Fibroblast of lung (primary cell): ENCODE results near the gene PDSS2.

Experiments used
- EZH2 ChIP-seq: IDR thresholded peaks from 2 replicates; pipeline ENCODE4 v1.5.1; 2012; ENCODE audit warnings: low read length, control low read depth, mild to moderate bottlenecking; ENCODE audit errors: missing control alignments
- TF ChIP-seq, protein P1 (sequence below), 2 donors: IDR thresholded peaks in 1 of 2; conservative IDR thresholded peaks in 1 of 2; 1 replicate in 1 of 2; 2 replicates in 1 of 2; pipeline ENCODE4 v1.5.1; 2011 to 2012; ENCODE audit warnings: low read length in 2 of 2, control low read depth in 1 of 2, inconsistent platforms in 1 of 2, low read depth in 1 of 2, mild to moderate bottlenecking in 1 of 2

DNA sequence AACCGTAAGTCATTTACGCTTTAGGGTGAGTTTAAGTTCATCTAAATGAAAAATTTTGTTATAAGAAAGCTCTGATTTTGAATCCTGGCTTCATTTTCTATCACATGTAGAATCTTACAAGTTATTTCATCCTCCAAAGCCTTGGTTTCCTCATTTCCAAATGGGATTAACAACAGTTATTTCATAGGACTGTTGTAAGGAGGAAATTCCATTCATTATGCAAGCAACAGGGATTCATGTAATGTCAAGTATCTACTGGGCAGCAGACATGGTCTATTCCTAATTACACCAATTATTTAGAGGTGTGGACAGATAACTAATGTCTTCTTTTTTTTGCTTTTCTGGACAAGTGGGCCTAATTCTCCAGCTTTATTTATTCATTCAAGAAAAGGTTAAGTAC is 154.0 kb downstream of the PDSS2 start:
- TF ChIP-seq, protein P1, sequence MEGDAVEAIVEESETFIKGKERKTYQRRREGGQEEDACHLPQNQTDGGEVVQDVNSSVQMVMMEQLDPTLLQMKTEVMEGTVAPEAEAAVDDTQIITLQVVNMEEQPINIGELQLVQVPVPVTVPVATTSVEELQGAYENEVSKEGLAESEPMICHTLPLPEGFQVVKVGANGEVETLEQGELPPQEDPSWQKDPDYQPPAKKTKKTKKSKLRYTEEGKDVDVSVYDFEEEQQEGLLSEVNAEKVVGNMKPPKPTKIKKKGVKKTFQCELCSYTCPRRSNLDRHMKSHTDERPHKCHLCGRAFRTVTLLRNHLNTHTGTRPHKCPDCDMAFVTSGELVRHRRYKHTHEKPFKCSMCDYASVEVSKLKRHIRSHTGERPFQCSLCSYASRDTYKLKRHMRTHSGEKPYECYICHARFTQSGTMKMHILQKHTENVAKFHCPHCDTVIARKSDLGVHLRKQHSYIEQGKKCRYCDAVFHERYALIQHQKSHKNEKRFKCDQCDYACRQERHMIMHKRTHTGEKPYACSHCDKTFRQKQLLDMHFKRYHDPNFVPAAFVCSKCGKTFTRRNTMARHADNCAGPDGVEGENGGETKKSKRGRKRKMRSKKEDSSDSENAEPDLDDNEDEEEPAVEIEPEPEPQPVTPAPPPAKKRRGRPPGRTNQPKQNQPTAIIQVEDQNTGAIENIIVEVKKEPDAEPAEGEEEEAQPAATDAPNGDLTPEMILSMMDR (conservative IDR thresholded peaks at IDR 0.05 in 1 of 2, IDR thresholded peaks at IDR 0.05 in 1 of 2; ENCODE audit: low read depth in 1 of 2, low read length in 2 of 2) = no peak
- no peak for TF ChIP-seq EZH2
